Suprapubic skin (tissue), 4 donors: ENCODE data around the gene YEATS2. TPM values are rescaled to one million over a fixed set of nuclear protein-coding genes. Genes with fewer than 3 reads are reported as not detected.

Experiments used
- DNase-seq, 2 donors: peaks; one replicate each; pipeline ENCODE4 v3.0.0-alpha.2; 2019; ENCODE audit warnings: low spot score in 2 of 2
- H3K27ac ChIP-seq: fragments of 200-600 bp; sonication (generic); one replicate; pipeline ENCODE4 v1.5.1; 2019
- H3K27me3 ChIP-seq: fragments of 200-600 bp; sonication (generic); one replicate; pipeline ENCODE4 v1.5.1; 2019
- H3K36me3 ChIP-seq: fragments of 200-600 bp; sonication (generic); one replicate; pipeline ENCODE4 v1.5.1; 2019
- H3K4me1 ChIP-seq: fragments of 200-600 bp; sonication (generic); one replicate; pipeline ENCODE4 v1.5.1; 2019
- H3K4me3 ChIP-seq: fragments of 200-600 bp; sonication (generic); one replicate; pipeline ENCODE4 v1.5.1; 2019; ENCODE audit warnings: mild to moderate bottlenecking
- H3K9me3 ChIP-seq: fragments of 200-600 bp; sonication (generic); one replicate; pipeline ENCODE4 v1.5.1; 2019
- CTCF ChIP-seq, 2 donors: fragments of 200-600 bp in 1 of 2; fragments of 450-650 bp in 1 of 2; sonication (generic) in 1 of 2; IDR thresholded peaks; one replicate each; pipeline ENCODE4 v1.5.1; 2016 to 2019; ENCODE audit warnings: antibody characterized with exemption in 2 of 2, mild to moderate bottlenecking in 1 of 2, moderate library complexity in 1 of 2
- EP300 ChIP-seq: sonication (generic); formaldehyde crosslinking; IDR thresholded peaks from one replicate; pipeline ENCODE4 v1.6.1; 2017; ENCODE audit warnings: antibody characterized with exemption
- POLR2A ChIP-seq, 2 donors: fragments of 450-650 bp; IDR thresholded peaks; one replicate each; pipeline ENCODE4 v1.6.1; 2017; ENCODE audit warnings: antibody characterized with exemption in 2 of 2, mild to moderate bottlenecking in 2 of 2, moderate library complexity in 2 of 2
- POLR2AphosphoS5 ChIP-seq, 3 donors: sonication (generic); formaldehyde crosslinking; IDR thresholded peaks; one replicate each; pipeline ENCODE4 v1.6.1; 2017; ENCODE audit warnings: antibody characterized with exemption in 3 of 3
- WGBS: methylation state at CpG from one replicate; pipeline ENCODE4 v1.1.5; 2018; 5-methylcytosine and 5-hydroxymethylcytosine counted together
- total RNA-seq, 4 donors: library from RNA; depleted of rRNA; stranded (reverse); fragments of >200 nt; gene quantifications; one replicate each; pipeline ENCODE4 v1.1.0, GENCODE V29; 2016

YEATS2 gene
- total RNA-seq, 4 donors from 2014 or later: 12.8 to 35.8 (median 19.7) TPM

- 87% methylated on average over 10 of the region's 10 CpGs for WGBS
Measured at GRCh38 chr3:183692436-183692835, 5.2 kb upstream of the YEATS2 start.

GRCh38 chr3:183695569-183696364 lies 1.8 kb upstream of the YEATS2 start:
- 83% methylated on average over 7 of the region's 7 CpGs for WGBS
- DNase-seq: no peak
- Histone ChIP-seq H3K27me3 (no peaks in the 10 kb centered on the region), H3K27ac (no peak overlapping the region), H3K36me3 (no peaks in the 10 kb centered on the region), H3K4me1 (peaks cover 26% of the 10 kb centered on the region), H3K4me3 (no peak overlapping the region), H3K9me3 (no peaks in the 10 kb centered on the region)
- TF ChIP-seq CTCF (IDR thresholded peaks at IDR 0.05) (no peak), POLR2A (IDR thresholded peaks at IDR 0.05) (no peak)

More at GRCh38 chr3:183692436-183692835, 5.2 kb upstream of the YEATS2 start:
- no peak for DNase-seq
- Histone ChIP-seq H3K36me3 (no peaks in the 10 kb centered on the region), H3K27me3 (no peaks in the 10 kb centered on the region), H3K4me3 (no peak overlapping the region), H3K9me3 (no peaks in the 10 kb centered on the region), H3K4me1 (peaks cover 5% of the 10 kb centered on the region), H3K27ac (no peak overlapping the region)
- TF ChIP-seq CTCF (IDR thresholded peaks at IDR 0.05) (no peak), POLR2A (IDR thresholded peaks at IDR 0.05) (no peak), EP300 (no peak), POLR2AphosphoS5 (IDR thresholded peaks at IDR 0.05) (no peak)

DNA sequence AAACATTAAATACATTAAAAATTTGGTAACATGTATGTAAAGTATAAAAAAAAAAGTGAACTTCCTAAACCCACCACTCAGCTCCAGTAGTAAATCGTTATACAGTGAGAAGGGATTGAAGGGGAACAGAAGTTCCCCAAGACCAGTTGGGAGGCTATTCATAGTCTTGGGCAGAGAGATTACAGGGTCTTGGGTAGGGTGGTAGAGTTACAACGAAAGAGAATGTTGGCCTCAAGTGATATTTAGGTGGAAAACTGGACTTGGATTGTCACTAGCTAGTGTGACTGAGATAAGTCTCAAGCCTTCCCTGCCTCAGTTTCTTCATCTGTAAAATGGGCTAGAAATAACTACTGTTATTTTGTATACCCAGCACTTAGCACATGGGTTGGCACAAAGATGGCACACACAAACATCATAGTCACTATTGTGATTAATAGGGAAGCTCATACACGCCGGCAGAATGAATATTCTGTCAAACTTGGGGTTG lies 431 bp upstream of the YEATS2 start:
- Histone ChIP-seq H3K9me3 (no peaks in the 10 kb centered on the region), H3K27me3 (no peaks in the 10 kb centered on the region), H3K4me3 (peak overlapping the region; percentile 97), H3K36me3 (no peaks in the 10 kb centered on the region), H3K27ac (peak overlapping the region; percentile 91), H3K4me1 (peaks cover 35% of the 10 kb centered on the region)
- TF ChIP-seq POLR2AphosphoS5 (IDR thresholded peaks at IDR 0.05) (no peak), POLR2A (IDR thresholded peaks at IDR 0.05) (no peak), EP300 (no peak), CTCF (IDR thresholded peaks at IDR 0.05) (no peak)
- 37% methylated on average over 4 of the region's 4 CpGs for WGBS
- no peak for DNase-seq

DNA sequence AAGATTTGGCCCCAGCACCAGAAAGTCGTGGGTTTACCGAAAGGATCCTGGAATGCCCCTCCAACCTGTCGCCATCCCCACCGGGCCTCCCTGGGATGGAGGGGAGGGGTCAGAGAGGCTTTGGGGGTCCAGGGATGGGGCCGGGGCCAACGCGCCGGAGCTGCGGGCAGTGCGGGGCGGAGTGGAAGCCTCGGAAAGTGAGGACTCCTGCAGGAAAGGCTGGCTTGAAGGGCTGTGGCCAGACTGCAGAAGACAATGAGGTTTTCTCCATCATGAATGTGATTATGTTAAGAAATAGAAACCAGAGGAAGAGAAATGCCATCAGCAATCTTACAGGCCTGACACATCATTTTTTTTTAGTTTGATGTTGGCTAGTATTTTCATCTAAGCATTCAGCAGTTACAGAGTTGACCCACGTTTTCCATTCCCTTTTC lies 738 bp downstream of the YEATS2 start:
- TF ChIP-seq EP300 (no peak), POLR2AphosphoS5 (IDR thresholded peaks at IDR 0.05) (no peak), CTCF (IDR thresholded peaks at IDR 0.05) (no peak), POLR2A (IDR thresholded peaks at IDR 0.05) (no peak)
- Histone ChIP-seq H3K4me1 (peaks cover 35% of the 10 kb centered on the region), H3K27me3 (no peaks in the 10 kb centered on the region), H3K27ac (peak overlapping the region; percentile 91), H3K36me3 (no peaks in the 10 kb centered on the region), H3K9me3 (no peaks in the 10 kb centered on the region), H3K4me3 (peak overlapping the region; percentile 97)
- 2% methylated on average over 9 of the region's 13 CpGs for WGBS
- peak in 1 of 2 donors; percentile 67 for DNase-seq

- Histone ChIP-seq H3K4me1 (peaks cover 35% of the 10 kb centered on the region), H3K27ac (peak overlapping the region; percentile 91), H3K9me3 (no peaks in the 10 kb centered on the region), H3K27me3 (no peaks in the 10 kb centered on the region), H3K36me3 (no peaks in the 10 kb centered on the region), H3K4me3 (peak overlapping the region; percentile 97)
- DNase-seq: no peak
- TF ChIP-seq POLR2A (IDR thresholded peaks at IDR 0.05): no peak
- no peak for TF ChIP-seq EP300
- TF ChIP-seq CTCF (IDR thresholded peaks at IDR 0.05): no peak
- no peak for TF ChIP-seq POLR2AphosphoS5 (IDR thresholded peaks at IDR 0.05)
- WGBS: 2% methylated on average over 9 of the region's 9 CpGs
Measured at GRCh38 chr3:183698756-183699155, 1.2 kb downstream of the YEATS2 start.
